GM12878 (cell line): ENCODE data around the gene VPS18. TPM values are rescaled to one million over a fixed set of nuclear protein-coding genes. Genes with fewer than 3 reads are reported as not detected.

Experiments
- ATAC-seq: fragments of 200-7000 bp; cut with Tn5 transposase; 3 replicates; pipeline ENCODE4 v1.9.1; 2020; ENCODE audit warnings: mild to moderate bottlenecking, moderate library complexity
- BruUV-seq: library from RNA; stranded (reverse); fragments of 400-500 nt; replicated peaks from 2 replicates; lab custom pipeline; 2021; lab: Mats Ljungman, UMichigan
- CTCF ChIA-PET: fragments of 300-600 bp; sonication (Branson Sonifier 250); formaldehyde crosslinking; extraction: SDS; loops from one replicate; lab custom pipeline; 2021; ENCODE audit warnings: inconsistent platforms; lab: Yijun Ruan, JAX
- POLR2A ChIA-PET: fragments of 350-600 bp; formaldehyde crosslinking; extraction: SDS; loops from one replicate; lab custom pipeline; 2021; ENCODE audit warnings: inconsistent platforms; lab: Charles Lee
- RAD21 ChIA-PET: fragments of 300-600 bp; sonication (Branson Sonifier 250); formaldehyde crosslinking; loops from one replicate; lab custom pipeline; 2023; ENCODE audit warnings: antibody characterized with exemption; ENCODE audit not compliant: unreplicated experiment; lab: Charles Lee
- SMC1A ChIA-PET: fragments of 300-600 bp; sonication (Branson Sonifier 250); formaldehyde crosslinking; loops from one replicate; lab custom pipeline; 2023; ENCODE audit not compliant: unreplicated experiment, uncharacterized antibody; lab: Charles Lee
- DNase-seq: peaks from one replicate; pipeline ENCODE4 v3.0.0-alpha.2; 2011; ENCODE audit warnings: low read depth, low spot score
- FAIRE-seq: peaks from 3 replicates; lab custom pipeline; 2011; peaks lifted over from hg19 to GRCh38; lab: Jason Lieb, UNC
- H2AFZ ChIP-seq: 2 replicates; pipeline ENCODE4 v1.6.0; 2011; ENCODE audit warnings: low read depth, low read length, control low read depth; ENCODE audit not compliant: control insufficient read depth
- H3K27ac ChIP-seq: 2 replicates; pipeline ENCODE4 v1.5.1; 2011; ENCODE audit warnings: control low read depth; ENCODE audit not compliant: control insufficient read depth, insufficient read depth
- H3K27me3 ChIP-seq, 2 experiments: replicated peaks in 1 of 2; 2 replicates each; pipeline versions ENCODE4 v1.6.0 to v1.6.1; 2011; ENCODE audit warnings: low read length in 1 of 2; ENCODE audit not compliant: control insufficient read depth in 2 of 2, insufficient read depth in 2 of 2
- H3K36me3 ChIP-seq, 2 experiments: 2 replicates each; pipeline ENCODE4 v1.5.1; 2011; ENCODE audit warnings: low read length in 1 of 2; ENCODE audit not compliant: control insufficient read depth in 2 of 2, insufficient read depth in 2 of 2
- H3K4me1 ChIP-seq: 2 replicates; pipeline ENCODE4 v1.6.1; 2011; ENCODE audit warnings: mild to moderate bottlenecking, low read length, moderate library complexity, mixed read lengths; ENCODE audit not compliant: control insufficient read depth, insufficient read depth
- H3K4me2 ChIP-seq: 2 replicates; pipeline ENCODE4 v1.6.0; 2011; ENCODE audit warnings: control low read depth; ENCODE audit not compliant: control insufficient read depth, insufficient read depth
- H3K4me3 ChIP-seq: fragments of 200-600 bp; sonication (generic); 2 replicates; pipeline ENCODE4 v1.5.1; 2016
- H3K79me2 ChIP-seq: 2 replicates; pipeline ENCODE4 v1.6.0; 2011; ENCODE audit warnings: low read length; ENCODE audit not compliant: control insufficient read depth, insufficient read depth
- H3K9ac ChIP-seq: 2 replicates; pipeline ENCODE4 v1.8.0; 2011; ENCODE audit warnings: low read length, control low read depth, mixed read lengths; ENCODE audit not compliant: control insufficient read depth, insufficient read depth
- H3K9me3 ChIP-seq: replicated peaks from 3 replicates; pipeline ENCODE4 v1.5.1; 2011; ENCODE audit warnings: mild to moderate bottlenecking, low read length; ENCODE audit not compliant: control insufficient read depth, insufficient read depth
- H4K20me1 ChIP-seq: 2 replicates; pipeline ENCODE4 v1.6.0; 2011; ENCODE audit not compliant: control insufficient read depth, insufficient read depth
- DPF2 ChIP-seq: fragments of 450-650 bp; IDR thresholded peaks from 2 replicates; pipeline ENCODE4 v1.6.1; 2017; ENCODE audit warnings: mild to moderate bottlenecking
- HDAC6 ChIP-seq: fragments of 200-600 bp; sonication (generic); IDR thresholded peaks from one replicate; pipeline ENCODE4 v1.8.0; 2017; ENCODE audit warnings: antibody characterized with exemption; ENCODE audit not compliant: unreplicated experiment
- ZZZ3 ChIP-seq: IDR thresholded peaks from 2 replicates; pipeline ENCODE4 v1.6.1; 2011; ENCODE audit warnings: low read depth; ENCODE audit not compliant: control insufficient read depth, insufficient read length
- WGBS: methylation state at CpG from one replicate; pipeline ENCODE4 v1.1.6; 2016; ENCODE audit warnings: low lambda C conversion rate; ENCODE audit not compliant: insufficient replicate concordance, insufficient coverage; ENCODE audit errors: missing lambda C conversion rate; 5-methylcytosine and 5-hydroxymethylcytosine counted together
- in situ Hi-C: fragments of 300-500 bp; cut with MboI; formaldehyde crosslinking; loops from 9 replicates; pipeline ENCODE4 v1.14.3; 2018; ENCODE audit warnings: mixed read lengths
- intact Hi-C: fragments of 100-400 bp; cut with micrococcal nuclease; formaldehyde crosslinking; loops from one replicate; pipeline ENCODE4 v1.14.2; 2022; ENCODE audit not compliant: unreplicated experiment
- polyA plus RNA-seq, 11 experiments: library from polyadenylated mRNA; depleted of rRNA in 4 of 11; unstranded in 6 of 11; stranded (reverse) in 5 of 11; fragments of >200 nt; fragmentation: Nextera tagmentation in 4 of 11; fragmentation: Illumina TruSeq in 1 of 11; extraction: Ambion mirVana in 4 of 11; extraction: Trizol in 1 of 11; gene quantifications; 1 replicate in 1 of 11; 2 replicates in 10 of 11; pipeline versions ENCODE4 v1.2.1 to v1.2.3, GENCODE V29; 2011 to 2016; ENCODE audit warnings: inconsistent platforms in 2 of 11, missing spikeins in 2 of 11, low read depth in 1 of 11
- total RNA-seq, 4 experiments: library from RNA; depleted of rRNA in 3 of 4; stranded (reverse); fragments of >200 nt in 3 of 4; fragmentation: Illumina TruSeq in 1 of 4; extraction: Trizol in 1 of 4; gene quantifications; 2 replicates each; pipeline versions ENCODE4 v1.2.1 to v1.2.3, GENCODE V29; 2013 to 2021

VPS18 gene
- total and polyA plus RNA-seq, 10 of the 15 experiments (the other 5 are each of a cell fraction or from before 2014, with no cell fraction given): 0.71 to 20.4 (median 10.6) TPM

DNA sequence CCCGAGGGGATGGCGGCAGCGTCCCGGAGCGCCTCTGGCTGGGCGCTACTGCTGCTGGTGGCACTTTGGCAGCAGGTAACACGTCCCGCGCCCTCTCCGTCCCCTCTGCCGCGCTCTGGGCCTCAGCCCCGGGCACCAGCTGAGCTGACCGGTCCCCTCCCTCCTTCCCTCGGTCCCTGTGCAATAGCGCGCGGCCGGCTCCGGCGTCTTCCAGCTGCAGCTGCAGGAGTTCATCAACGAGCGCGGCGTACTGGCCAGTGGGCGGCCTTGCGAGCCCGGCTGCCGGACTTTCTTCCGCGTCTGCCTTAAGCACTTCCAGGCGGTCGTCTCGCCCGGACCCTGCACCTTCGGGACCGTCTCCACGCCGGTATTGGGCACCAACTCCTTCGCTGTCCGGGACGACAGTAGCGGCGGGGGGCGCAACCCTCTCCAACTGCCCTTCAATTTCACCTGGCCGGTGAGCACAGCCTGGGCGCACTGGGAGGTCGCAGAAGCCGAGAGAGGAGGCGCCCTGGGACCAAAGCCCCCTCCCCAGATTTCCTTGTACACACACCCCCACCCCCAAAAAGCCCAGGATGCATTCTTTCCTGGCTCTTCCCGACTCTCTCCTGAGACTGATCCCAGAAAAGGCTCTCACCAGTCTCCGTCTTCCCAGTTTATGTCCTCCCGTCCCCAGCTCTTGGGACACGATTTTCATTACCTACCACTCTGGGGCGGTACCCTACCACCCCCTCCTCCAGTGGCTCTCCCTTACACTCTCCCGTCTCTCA is 35.6 kb downstream of the VPS18 start:
- Histone ChIP-seq H2AFZ (no peak overlapping the region), H4K20me1 (no peaks in the 10 kb centered on the region), H3K4me1 (peaks cover 33% of the 10 kb centered on the region), H3K79me2 (no peaks in the 10 kb centered on the region), H3K27ac (no peak overlapping the region), H3K9ac (no peak overlapping the region), H3K4me2 (peak overlapping the region; percentile 87), H3K9me3 (no peaks in the 10 kb centered on the region), H3K27me3 (peaks cover 22 to 31% of the 10 kb centered on the region in 2 experiments), H3K4me3 (peak overlapping the region; percentile 64; the same call in 1 of the 2 replicates), H3K36me3 (no peaks in the 10 kb centered on the region)
- FAIRE-seq (no peak), ATAC-seq (peak; percentile 10), DNase-seq (no peak)
- BruUV-seq: no TSS peak
- intact Hi-C loops: no loop called here
- RAD21 ChIA-PET: interaction anchor here (0.7 to 3.2 kb wide), 14 partner anchors 10 to 254 kb away, joined by 3 to 36 read pairs (median 5); partner anchors contain the start of genes CHAC1 and VPS18
- WGBS: 4% methylated on average over 50 of the region's 56 CpGs
- POLR2A ChIA-PET: interaction anchor here (0.7 to 1.8 kb wide), 3 partner anchors 10 to 84 kb away, joined by 3 to 11 read pairs (median 4); no protein-coding TSS in a partner anchor
- SMC1A ChIA-PET: interaction anchor here (0.6 to 4.6 kb wide), 5 partner anchors 11 to 482 kb away, joined by 4 to 28 read pairs (median 4); partner anchors contain the start of gene VPS18
- in situ Hi-C loops: no loop called here
- TF ChIP-seq HDAC6 (peak; percentile 29), DPF2 (0 out of 2 replicates have a peak, but pooled peaks have one; percentile 5), ZZZ3 (no peak)
- CTCF ChIA-PET: interaction anchor here (1.1 to 6.5 kb wide), 16 partner anchors 8 to 255 kb away, joined by 3 to 80 read pairs (median 9); no protein-coding TSS in a partner anchor
